HG02763 (cell line): Measurements from ENCODE around the gene GOLGA6D.
"Not testable (repeated sequence)": the region's sequence is repeated elsewhere in the genome, so short reads cannot be mapped to it uniquely, and the experiment has no call there.

Source experiments
- ATAC-seq: cut with Tn5 transposase; IDR thresholded peaks from one replicate; pipeline ENCODE4 v1.9.1; 2021; ENCODE audit warnings: mild to moderate bottlenecking, moderate library complexity; ENCODE audit not compliant: unreplicated experiment

The GOLGA6D gene, protein sequence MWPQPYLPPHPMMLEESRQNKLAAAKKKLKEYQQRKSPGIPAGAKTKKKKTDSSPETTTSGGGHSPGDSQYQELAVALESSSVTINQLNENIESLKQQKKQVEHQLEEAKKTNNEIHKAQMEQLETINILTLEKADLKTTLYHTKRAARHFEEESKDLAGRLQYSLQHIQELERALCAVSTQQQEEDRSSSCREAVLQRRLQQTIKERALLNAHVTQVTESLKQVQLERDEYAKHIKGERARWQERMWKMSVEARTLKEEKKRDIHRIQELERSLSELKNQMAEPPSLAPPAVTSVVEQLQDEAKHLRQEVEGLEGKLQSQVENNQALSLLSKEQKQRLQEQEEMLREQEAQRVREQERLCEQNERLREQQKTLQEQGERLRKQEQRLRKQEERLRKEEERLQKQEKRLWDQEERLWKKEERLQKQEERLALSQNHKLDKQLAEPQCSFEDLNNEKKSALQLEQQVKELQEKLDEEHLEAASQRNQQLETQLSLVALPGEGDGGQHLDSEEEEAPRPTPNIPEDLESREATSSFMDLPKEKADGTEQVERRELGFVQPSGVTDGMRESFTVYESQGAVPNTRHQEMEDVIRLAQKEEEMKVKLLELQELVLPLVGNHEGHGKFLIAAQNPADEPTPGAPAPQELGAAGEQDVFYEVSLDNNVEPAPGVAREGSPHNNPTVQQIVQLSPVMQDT

DNA sequence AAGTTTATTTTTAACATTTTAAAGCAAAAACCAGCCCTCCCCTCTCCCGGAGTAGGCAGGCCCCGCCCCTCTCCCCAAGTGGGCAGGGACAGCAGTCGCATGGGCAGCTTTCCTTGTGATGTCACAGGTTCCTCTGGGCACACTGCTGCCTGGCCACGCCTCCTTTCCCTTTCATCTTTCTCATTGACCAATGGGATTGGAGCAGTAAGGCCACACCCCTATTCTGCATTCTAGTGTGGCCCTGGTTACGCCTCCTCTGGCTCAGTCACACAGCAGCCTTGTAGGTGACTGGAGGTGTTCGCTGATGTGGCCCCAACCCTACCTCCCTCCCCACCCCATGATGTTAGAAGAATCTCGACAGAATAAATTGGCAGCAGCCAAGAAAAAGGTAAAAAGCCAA is at the start of gene GOLGA6D:
TSS of gene GOLGA6D (plus strand) at position 264 of the 400 bp plus-strand sequence. CDS start at position 305, 41 bp downstream.
- not testable (repeated sequence) for ATAC-seq

DNA sequence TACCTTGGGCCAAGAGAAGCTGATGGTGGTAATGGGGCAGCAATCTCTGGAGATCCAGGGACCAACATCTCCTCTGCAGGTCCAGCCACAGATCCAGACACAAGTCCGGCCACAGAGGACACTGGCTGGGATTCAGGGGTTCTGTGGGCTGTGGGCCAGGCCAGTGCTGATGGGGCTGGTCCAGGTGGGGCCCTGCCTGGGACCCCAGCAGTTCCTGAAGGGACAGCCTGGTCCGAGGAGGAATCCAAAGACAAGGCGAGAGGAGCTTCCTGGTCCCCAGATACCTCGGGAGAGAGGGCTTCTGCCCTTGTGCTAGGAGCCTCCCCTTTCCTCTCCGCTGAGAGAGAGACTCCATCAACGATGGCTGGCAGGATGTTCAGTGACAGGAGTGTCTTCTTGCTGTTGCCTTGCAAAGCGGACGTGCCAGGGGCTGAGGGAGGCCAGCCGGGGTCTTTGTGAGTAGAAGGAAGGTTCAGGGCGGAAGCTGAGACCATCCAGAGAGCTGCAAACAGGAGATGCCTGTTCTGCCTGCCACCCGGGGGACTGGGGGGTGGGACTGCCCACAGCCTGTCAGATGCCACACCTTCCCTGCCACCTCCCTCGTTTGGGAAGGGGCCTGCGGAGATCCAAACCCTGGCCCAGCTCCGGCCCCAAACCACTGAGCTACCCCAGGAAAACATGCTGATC is 49.0 kb upstream of the GOLGA6D start:
- ATAC-seq, result no peak

DNA sequence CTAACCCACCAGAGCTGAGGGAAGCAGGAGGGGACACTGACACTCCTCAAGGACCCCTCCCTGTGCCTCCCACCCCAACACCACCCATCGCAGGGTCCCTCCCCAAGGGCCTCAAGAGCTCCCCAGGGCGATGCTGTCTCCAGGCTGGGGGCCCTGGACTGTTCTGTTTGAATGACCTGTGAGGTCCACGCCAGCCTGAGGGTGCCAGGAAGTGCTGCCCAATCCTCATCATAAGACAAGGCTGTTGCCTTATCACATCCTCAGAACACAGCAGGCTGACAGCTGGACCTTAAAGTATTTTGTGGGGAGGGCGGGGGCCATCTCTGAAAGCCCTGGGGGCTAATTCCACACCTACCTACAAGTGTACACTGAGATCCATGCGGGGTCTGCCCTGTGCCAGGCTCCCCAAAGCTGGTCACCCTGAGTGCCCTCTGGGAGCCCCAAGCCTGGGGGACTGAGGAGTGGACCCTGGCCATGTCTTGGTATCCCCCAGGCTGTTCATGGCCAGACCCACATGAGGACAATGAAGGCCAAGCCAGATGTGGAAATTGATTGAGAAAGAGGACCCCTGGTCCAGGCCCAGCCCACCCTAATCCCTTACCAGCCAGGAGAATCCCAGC is 48.3 kb upstream of the GOLGA6D start:
- no peak for ATAC-seq

DNA sequence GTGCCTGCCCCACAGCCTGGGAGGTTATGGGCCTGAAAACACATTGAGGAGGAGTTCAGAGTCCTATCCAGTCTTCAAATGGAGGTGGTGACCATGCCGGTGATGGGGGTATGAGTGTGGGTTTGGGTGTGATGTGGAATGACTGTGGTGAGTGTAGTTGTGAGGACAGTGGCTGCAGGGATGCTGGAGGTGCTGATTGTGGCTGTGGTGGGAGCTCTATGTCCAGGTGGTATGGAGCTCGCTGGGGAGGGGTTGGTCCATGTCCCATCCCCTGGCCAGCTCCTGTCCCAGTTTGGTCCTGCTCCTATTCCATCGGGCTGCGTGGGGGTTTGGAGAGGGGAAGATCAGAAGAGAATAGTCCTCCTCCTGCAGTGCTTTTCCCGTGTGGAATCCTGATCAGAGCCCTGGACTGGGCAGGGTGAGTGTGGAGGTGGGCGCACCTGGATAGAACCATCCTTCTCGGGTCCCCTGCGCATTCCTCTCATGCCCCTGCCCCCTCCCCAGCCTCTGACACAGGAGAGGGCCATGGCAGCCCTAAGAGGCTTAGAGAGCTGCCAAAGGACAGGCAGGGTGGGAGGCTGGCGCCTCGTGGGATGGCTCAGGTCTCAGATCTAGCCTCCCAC is 47.5 kb upstream of the GOLGA6D start:
- ATAC-seq, result no peak

DNA sequence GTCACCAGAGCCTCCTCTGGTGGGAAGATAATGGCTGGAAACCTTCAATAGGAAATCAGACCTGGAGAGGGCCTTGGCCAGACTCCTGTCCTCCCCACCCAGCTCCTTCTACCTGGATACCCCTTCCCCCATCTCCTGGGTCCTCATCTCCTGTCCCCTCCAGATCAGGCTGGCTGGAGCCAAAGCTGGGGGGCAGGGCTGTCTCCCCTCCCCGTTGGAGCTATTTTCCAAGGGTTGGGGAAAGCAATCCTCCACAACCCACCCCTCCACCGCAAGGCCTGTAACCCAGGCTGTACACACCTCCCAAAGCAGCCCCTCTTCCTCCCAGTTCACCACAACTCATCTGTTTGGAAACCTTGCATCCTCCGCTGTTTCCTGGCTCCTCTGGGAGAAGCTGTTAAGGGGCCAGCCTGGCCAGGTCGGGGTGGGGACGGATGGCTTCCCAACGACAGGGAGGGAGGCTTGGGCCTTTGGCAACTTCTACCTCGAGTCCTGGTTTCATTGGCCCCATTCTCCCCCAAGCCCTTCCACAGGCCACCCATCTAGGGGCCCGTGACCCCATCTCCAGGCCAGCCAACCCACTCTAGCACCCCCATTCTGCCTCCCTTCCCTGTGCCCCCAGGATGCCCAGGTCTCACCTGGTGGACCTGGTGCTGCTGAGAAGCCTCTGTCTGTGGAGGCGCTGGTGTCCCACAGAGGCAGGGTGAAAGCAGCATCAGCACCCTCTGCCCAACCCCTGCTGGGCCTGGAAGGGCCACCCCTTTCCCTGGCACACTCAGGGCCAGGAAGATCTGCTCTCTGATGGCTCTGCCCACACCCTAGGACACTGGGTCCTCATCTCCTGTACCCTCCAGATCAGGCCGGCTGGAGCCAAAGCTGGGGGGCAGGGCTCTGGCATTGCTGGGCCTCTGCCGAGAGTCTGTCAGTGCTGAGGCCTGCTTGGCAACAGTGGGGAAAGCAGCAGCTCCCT is 46.6 kb upstream of the GOLGA6D start:
- ATAC-seq, result no peak

DNA sequence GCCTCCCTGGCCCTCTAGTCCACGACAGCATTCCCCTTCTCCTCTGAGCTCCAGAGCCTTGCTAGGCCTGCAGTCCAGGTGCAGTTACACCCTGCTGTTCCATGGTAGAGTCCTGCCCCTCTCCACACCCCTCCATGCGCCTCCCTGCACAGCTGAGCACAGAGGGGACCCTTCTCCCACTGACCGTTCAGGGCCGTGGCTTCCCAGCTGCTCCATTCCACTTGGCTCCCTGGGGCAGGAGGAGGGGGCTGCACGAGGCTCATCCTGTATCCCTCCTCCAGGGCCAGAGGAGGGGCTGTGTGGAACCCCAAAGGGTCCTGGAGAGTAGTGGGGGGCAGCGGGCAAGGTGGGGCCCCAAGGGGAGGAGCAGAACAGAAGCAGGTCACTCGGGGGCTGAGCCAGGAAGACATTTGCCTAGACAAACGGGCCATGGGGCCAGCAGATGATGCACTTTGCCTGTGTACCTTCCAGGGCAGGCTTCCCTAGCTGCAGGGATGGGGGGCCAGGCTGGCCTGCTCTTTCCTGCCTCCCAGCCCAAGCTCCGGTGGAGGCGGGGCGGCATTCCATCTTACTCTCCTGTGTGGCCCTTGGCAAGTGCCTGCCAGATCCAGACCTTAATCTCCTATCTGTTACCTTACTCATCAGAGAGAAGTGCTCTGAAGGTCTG is 45.2 kb upstream of the GOLGA6D start:
- no peak for ATAC-seq

DNA sequence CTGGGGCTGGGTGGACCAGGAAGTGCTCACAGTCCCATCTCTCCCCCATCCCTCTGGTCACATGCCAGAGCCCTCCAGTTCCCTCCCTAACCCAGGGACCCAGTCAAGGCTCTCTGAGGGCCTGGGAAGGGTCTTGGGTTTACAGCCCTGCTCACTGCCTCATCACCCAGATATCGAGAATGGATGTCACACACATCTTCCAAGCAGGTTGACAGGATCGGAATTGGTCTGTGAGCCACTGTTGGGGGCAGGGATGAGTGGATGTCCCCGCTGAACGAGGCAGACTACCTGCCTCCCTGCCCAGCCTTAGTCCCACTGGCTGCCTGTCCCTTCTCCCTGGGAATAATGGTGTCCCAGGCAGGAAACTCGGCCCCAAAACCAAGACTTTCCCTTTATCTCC is 44.5 kb upstream of the GOLGA6D start:
- ATAC-seq, result no peak

DNA sequence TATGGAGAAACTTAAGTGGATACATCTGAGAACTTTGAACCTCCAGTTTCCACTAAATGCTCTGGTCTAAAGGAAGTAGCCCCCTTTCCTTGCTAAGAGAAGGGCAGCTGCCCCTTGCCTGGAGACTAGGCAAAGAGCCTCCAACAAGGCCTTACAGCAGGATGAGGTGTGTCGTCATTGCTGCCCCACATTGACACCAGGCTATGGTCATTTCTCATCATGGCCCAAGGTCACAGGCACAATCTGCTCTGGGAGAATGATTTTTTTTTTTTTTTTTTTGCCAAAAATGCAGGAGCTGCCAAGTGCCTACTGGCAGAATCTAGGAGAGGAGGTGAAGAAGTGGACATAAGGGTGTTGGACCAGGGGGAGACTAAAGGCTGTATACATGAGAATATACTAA is 36.9 kb upstream of the GOLGA6D start:
- not testable (repeated sequence) for ATAC-seq

DNA sequence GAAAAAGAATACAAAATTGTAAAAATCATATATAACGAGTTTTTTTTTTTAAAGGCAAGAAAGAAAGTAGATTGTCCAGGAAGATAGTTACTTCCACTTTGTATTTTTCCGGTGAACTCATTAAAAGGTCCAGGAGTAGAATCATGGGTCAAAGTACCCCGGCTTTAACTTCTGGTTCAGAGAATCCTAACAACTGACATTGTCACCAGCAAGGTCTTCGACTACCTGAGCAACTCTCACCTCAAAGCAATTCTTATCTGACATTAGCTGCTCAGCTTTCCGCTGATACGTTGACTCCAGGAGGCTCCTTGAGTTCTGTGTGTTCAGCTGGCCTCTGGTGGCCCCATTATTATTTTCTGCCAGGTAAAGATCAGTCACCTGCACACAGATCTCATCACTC is 33.6 kb upstream of the GOLGA6D start:
- ATAC-seq, result not testable (repeated sequence)

DNA sequence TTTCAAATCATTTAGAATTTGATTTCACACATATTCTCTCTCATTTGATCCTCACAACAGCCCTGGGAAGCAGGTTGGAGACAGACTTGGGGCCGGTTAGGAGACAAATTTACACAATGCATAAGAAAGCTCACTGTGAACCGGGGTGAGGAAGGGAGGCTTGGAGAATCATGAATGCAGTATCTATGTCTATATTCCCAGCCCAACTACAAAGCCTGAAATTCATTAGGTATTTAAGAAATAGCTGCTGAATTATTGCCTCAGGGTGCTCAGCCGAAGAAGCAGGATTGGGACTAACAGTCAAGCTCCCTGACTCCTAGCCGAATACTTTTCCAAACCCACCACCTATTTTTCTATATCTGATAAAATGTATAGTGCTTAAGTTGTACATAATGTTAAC is 32.9 kb upstream of the GOLGA6D start:
- no peak for ATAC-seq

DNA sequence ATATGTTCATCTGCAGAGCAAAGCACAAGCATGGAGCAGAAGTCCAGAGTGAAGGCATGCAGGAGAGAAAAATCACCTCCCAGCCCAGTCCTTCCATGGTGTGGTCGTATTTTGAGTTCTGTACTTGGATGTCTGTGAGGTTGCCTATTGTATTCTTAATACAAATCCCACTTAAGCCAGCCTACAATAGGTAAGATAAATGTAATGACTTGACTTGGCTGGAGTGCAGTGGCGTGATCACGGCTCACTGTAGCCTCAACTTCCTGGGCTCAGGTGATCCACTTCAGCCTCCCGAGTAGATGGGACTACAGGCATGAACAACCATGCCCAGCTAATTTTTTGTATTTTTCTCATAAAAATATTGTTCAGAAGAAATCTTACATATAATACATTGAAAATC is 31.3 kb upstream of the GOLGA6D start:
- ATAC-seq, result not testable (repeated sequence)

DNA sequence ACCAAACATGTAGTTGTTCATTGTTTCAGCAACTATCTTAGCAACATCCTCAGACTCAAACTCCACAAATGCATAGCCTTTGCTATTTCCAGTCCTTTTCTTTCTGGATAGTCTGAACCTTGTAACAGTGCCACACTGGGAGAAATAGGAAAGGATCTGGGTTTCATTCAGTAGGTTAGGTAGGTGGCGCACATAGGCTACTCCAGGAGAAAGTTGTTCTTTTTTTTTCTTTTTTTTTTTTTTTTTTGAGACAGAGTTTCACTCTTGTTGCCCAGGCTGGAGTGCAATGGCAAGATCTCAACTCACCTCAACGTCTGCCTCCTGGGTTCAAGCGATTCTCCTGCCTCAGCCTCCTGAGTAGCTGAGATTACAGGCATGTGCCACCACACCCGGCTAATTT is 30.4 kb upstream of the GOLGA6D start:
- not testable (repeated sequence) for ATAC-seq

DNA sequence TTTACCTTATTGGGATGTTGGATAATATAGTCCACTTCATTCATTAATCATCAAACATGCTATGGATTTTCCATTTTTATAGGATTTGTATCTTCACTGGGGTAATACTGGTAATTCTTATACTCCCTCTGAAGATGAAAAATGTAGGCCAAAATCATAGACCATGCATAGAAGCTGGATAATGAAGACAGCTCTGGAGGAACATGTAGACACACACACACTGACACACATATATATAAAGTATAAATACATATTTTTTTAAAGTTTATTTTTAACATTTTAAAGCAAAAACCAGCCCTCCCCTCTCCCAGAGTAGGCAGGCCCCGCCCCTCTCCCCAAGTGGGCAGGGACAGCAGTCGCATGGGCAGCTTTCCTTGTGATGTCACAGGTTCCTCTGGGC is 24.6 kb upstream of the GOLGA6D start, which contains the start of gene GOLGA6C:
TSS of gene GOLGA6C (plus strand) at position 301 of the 400 bp plus-strand sequence. CDS start 265 bp downstream, outside the sequence.
- ATAC-seq, result not testable (repeated sequence)

DNA sequence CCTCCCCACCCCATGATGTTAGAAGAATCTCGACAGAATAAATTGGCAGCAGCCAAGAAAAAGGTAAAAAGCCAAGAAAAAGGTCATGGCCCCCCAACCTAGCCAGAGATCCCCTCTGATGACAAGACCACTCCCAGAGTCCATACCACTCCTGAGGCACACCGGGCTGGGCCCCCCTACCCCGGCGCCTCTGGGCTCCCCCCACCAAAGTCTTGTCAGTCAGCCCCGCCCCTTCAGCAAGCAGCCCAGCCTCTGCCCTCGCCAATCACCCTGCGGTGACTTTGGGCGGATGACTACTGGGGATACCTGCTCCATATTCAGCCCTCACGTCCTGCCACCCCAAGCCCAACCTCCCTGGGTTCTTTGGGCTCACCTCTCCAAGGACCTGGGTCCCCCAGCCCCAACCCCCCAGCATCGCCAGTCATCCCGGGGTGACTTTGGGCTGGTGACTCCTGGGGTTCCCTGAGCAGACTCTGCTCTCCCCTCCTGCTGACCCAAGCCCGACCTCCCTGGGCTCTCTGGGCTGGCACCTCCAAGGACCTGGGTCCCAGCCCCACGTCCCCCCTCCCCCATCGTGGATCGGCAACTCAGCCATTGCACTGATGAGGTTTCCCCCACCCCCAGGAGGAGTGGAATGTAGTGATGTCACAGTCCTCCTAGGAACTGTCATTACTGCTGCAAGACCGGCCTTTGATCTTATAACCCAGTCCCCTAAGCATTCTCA is 23.9 kb upstream of the GOLGA6D start:
- not testable (repeated sequence) for ATAC-seq

DNA sequence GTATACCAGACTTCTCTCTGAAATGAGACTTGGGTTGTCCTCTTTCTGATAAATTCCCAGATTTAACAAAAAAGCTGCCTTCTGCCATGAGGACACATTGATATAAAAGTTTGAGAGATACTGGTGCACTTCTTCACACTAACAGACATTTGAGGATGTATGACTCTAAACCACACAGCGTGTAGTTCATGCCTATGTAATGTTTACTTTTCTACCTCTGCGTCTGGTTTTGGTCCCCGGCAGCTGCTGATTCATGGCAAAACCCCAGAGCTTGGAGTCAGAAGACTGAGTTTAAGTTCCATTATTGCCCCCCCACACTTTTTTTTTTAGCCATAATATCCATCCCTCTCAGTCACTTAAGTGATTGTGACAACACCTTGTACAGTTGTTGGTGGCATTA is 22.8 kb upstream of the GOLGA6D start:
- ATAC-seq, result not testable (repeated sequence)

DNA sequence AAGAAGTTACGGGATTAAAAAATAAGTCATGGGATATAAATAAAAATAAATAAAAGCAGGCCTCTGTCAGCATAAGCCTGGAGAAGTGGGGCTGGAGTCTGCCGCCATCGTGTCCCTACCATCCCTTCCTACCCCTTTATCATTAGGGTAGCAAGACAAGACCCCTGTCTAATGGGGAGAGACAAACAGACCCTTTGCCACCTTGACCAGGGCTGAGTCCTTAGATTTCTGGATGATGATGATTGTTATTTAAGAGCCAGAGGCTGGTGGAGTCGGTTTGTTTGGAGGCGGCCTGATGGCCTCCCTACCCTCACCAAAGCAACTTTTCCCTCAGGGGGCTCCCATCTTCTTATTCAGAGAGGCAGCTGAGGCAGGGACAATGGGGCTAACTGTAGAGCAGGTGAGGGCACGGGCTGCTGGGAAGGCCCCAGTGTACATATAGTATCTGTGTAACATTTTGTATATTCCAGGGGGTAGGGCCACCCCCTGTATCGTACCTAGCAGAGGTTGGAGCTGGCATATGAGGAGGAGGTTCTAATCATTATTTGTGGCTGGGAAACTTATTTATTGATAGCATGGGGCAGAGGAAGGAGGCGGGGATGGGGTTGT is 8.8 kb upstream of the GOLGA6D start:
- ATAC-seq, result not testable (repeated sequence)

DNA sequence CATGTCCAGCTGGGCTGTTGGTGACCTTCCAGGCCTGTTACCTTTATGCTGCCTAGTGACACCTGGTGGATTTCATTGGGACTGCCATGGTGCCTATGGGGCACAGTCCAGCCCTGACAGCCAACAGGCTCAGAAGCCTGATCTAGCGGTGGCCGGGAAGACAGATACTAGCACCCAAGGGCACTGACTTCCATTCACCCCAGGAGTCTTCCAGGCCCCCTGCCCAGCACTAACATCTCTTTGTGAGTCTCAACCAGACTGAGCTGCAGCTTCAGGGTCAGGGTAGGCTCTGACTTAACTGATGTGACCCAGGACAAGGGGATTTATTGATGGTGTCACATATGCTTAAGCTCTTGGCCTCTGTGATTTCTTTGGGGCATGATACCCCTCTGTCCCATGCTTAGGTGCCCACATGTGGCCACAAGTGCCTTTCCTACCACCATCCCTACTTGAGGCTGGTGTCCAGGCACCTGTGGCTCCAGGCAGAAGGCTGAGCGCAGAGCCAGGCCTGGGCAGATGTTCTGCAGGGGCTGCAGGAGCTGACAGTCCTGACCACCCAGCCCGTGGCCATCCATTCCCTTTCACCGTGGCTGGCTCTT is 8.0 kb upstream of the GOLGA6D start:
- ATAC-seq, result peak; percentile 66
